ENCODE measurements around the gene SND1. TPM values are rescaled to one million over a fixed set of nuclear protein-coding genes. Genes with fewer than 3 reads are reported as not detected.

SND1 gene
- total RNA-seq, 1 experiment from 2014 or later, result 139 TPM

DNA sequence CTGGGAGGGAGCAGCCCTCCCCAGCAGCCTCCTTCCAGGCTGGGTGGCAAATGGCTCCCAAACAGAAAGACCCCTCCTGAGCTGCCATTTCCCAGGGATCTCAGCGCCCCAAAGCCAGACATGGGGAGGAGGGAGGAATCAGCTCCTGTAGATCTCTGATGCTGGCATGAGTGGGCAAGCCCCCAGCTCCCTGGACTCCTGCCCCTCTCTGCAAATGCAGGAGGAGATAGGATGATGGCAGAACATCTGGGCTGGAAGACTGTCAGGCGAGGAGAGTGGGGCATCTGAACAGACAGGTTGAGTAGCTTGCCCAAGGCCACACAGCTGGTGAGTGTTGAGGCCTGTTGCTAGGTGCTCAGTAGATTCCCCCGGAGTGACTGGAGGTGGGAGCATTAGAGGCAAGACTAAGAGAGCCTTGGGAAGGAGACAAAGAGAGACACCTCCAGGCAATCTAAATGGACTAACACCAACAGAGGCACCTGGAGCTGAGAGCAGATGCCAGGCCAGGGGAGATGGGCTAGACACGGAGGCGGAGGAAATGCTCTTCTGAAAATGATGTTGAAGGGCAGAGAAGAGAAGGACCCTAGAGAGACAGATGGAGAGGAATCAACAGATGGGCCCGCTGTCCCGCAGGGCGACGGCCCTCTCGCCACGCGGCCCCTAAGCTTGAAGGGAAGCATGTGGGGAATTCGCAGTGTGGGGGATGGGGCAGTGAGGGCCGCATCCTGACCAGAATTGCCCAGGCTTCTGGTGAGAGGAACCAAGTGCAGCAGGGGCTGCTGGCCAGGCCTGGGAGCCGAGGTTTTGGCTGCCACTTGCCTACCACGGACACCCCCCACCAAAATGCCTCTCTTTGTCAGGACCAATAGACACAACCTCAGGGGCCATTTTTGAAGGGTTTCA, 464.1 kb downstream of the SND1 start:
- H4K20me1 ChIP-seq (ENCODE audit: low read length), result no peaks in the 10 kb centered on the region
- H3K4me1 ChIP-seq (ENCODE audit: insufficient read depth, low read length), result peaks cover 5% of the 10 kb centered on the region; the same call in 1 of the 2 replicates
- TF ChIP-seq EZH2 (IDR thresholded peaks at IDR 0.05; ENCODE audit: low read length, unreplicated experiment) (no peak), EZH2phosphoT487 (IDR thresholded peaks at IDR 0.05; ENCODE audit: borderline replicate concordance, low read length) (no peak)
- TF ChIP-seq, protein P1, sequence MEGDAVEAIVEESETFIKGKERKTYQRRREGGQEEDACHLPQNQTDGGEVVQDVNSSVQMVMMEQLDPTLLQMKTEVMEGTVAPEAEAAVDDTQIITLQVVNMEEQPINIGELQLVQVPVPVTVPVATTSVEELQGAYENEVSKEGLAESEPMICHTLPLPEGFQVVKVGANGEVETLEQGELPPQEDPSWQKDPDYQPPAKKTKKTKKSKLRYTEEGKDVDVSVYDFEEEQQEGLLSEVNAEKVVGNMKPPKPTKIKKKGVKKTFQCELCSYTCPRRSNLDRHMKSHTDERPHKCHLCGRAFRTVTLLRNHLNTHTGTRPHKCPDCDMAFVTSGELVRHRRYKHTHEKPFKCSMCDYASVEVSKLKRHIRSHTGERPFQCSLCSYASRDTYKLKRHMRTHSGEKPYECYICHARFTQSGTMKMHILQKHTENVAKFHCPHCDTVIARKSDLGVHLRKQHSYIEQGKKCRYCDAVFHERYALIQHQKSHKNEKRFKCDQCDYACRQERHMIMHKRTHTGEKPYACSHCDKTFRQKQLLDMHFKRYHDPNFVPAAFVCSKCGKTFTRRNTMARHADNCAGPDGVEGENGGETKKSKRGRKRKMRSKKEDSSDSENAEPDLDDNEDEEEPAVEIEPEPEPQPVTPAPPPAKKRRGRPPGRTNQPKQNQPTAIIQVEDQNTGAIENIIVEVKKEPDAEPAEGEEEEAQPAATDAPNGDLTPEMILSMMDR (conservative IDR thresholded peaks at IDR 0.05; ENCODE audit: low read depth, low read length), result no peak
- no TSS peak for BruUV-seq (replicated peaks)
- ChIA-PET CTCF (no interaction called here), POLR2A (ENCODE audit: unreplicated experiment) (interaction anchor here (0.6 kb wide), 1 partner anchor 105 kb away, joined by 7 read pairs; no protein-coding TSS in a partner anchor)
- DNase-seq (no peak), ATAC-seq (no peak)
- no peaks in the 10 kb centered on the region for H3K36me3 ChIP-seq (ENCODE audit: low read depth, low read length)
- H3K79me2 ChIP-seq (ENCODE audit: low read length), result no peaks in the 10 kb centered on the region
- no peak overlapping the region for H2AFZ ChIP-seq (ENCODE audit: low read length)
- no peak overlapping the region for H3K4me3 ChIP-seq (ENCODE audit: low read length)
- intact Hi-C loops (cut with micrococcal nuclease), result no loop called here
- H3K9me2 ChIP-seq (replicated peaks; ENCODE audit: low read length), result no peaks in the 10 kb centered on the region
- no peaks in the 10 kb centered on the region for H3K9me3 ChIP-seq (ENCODE audit: low read length)
- H3K4me2 ChIP-seq (ENCODE audit: low read length), result no peak overlapping the region
- no peaks in the 10 kb centered on the region for H3K27me3 ChIP-seq (ENCODE audit: low read length)
- H3K27ac ChIP-seq (ENCODE audit: low read length), result no peak overlapping the region
- no peaks in the 10 kb centered on the region for H3F3A ChIP-seq (ENCODE audit: low read length, unreplicated experiment)
- H3K9ac ChIP-seq (ENCODE audit: low read length), result no peak overlapping the region

- H3K36me3 ChIP-seq (ENCODE audit: low read depth, low read length), result no peaks in the 10 kb centered on the region
- no peaks in the 10 kb centered on the region for H3F3A ChIP-seq (ENCODE audit: low read length, unreplicated experiment)
- ATAC-seq (no peak), DNase-seq (no peak)
- H3K27me3 ChIP-seq (ENCODE audit: low read length), result no peaks in the 10 kb centered on the region
- H3K4me1 ChIP-seq (ENCODE audit: insufficient read depth, low read length), result peaks cover 5% of the 10 kb centered on the region; the same call in 1 of the 2 replicates
- H3K9ac ChIP-seq (ENCODE audit: low read length), result no peak overlapping the region
- intact Hi-C loops (cut with micrococcal nuclease), result no loop called here
- POLR2A ChIA-PET (ENCODE audit: unreplicated experiment), result no interaction called here
- no peak for TF ChIP-seq EZH2phosphoT487 (IDR thresholded peaks at IDR 0.05; ENCODE audit: borderline replicate concordance, low read length)
- TF ChIP-seq, protein P1 (conservative IDR thresholded peaks at IDR 0.05; ENCODE audit: low read depth, low read length), result no peak
- TF ChIP-seq EZH2 (IDR thresholded peaks at IDR 0.05; ENCODE audit: low read length, unreplicated experiment), result no peak
- no peaks in the 10 kb centered on the region for H3K79me2 ChIP-seq (ENCODE audit: low read length)
- H3K4me2 ChIP-seq (ENCODE audit: low read length), result no peak overlapping the region
- H2AFZ ChIP-seq (ENCODE audit: low read length), result no peak overlapping the region
- CTCF ChIA-PET, result no interaction called here
- no peaks in the 10 kb centered on the region for H3K9me2 ChIP-seq (replicated peaks; ENCODE audit: low read length)
- no peak overlapping the region for H3K4me3 ChIP-seq (ENCODE audit: low read length)
- no TSS peak for BruUV-seq (replicated peaks)
- no peaks in the 10 kb centered on the region for H3K9me3 ChIP-seq (ENCODE audit: low read length)
- H3K27ac ChIP-seq (ENCODE audit: low read length), result no peak overlapping the region
- H4K20me1 ChIP-seq (ENCODE audit: low read length), result no peaks in the 10 kb centered on the region
These were observed 464.7 kb downstream of the SND1 start for GRCh38 chr7:128116740-128117139.

- ATAC-seq, result no peak
- POLR2A ChIA-PET (ENCODE audit: unreplicated experiment), result no interaction called here
- BruUV-seq (replicated peaks), result no TSS peak
- Histone ChIP-seq H4K20me1 (ENCODE audit: low read length) (no peaks in the 10 kb centered on the region), H3K9me2 (replicated peaks; ENCODE audit: low read length) (no peaks in the 10 kb centered on the region), H3K79me2 (ENCODE audit: low read length) (no peaks in the 10 kb centered on the region), H3K4me2 (ENCODE audit: low read length) (no peak overlapping the region), H3K27ac (ENCODE audit: low read length) (no peak overlapping the region), H3K9ac (ENCODE audit: low read length) (no peak overlapping the region), H2AFZ (ENCODE audit: low read length) (no peak overlapping the region), H3F3A (ENCODE audit: low read length, unreplicated experiment) (no peaks in the 10 kb centered on the region), H3K4me3 (ENCODE audit: low read length) (no peak overlapping the region), H3K27me3 (ENCODE audit: low read length) (no peaks in the 10 kb centered on the region), H3K4me1 (ENCODE audit: insufficient read depth, low read length) (peaks cover 5% of the 10 kb centered on the region; the same call in 1 of the 2 replicates), H3K36me3 (ENCODE audit: low read depth, low read length) (no peaks in the 10 kb centered on the region), H3K9me3 (ENCODE audit: low read length) (no peaks in the 10 kb centered on the region)
- DNase-seq, result no peak
- TF ChIP-seq, protein P1 (conservative IDR thresholded peaks at IDR 0.05; ENCODE audit: low read depth, low read length), result no peak
- no peak for TF ChIP-seq EZH2 (IDR thresholded peaks at IDR 0.05; ENCODE audit: low read length, unreplicated experiment)
- TF ChIP-seq EZH2phosphoT487 (IDR thresholded peaks at IDR 0.05; ENCODE audit: borderline replicate concordance, low read length), result no peak
- CTCF ChIA-PET, result no interaction called here
- intact Hi-C loops (cut with micrococcal nuclease), result no loop called here
These were observed 465.7 kb downstream of the SND1 start for GRCh38 chr7:128117691-128118090.

Measured in PC-3 (cell line).